Keratinocyte (primary cell): Measurements from ENCODE around the gene ANKRD37.

Experiments
- CTCF ChIP-seq, 3 experiments: IDR thresholded peaks in 1 of 3; conservative IDR thresholded peaks in 1 of 3; optimal IDR thresholded peaks in 1 of 3; 2 replicates in 2 of 3; 3 replicates in 1 of 3; pipeline versions ENCODE3 to v1.5.1; 2011; ENCODE audit warnings: low read length in 3 of 3, mild to moderate bottlenecking in 3 of 3, moderate library complexity in 2 of 3, control low read depth in 1 of 3, inconsistent platforms in 1 of 3; ENCODE audit not compliant: insufficient read depth in 2 of 3; ENCODE audit errors: extremely low read depth in 1 of 3
- EZH2 ChIP-seq: IDR thresholded peaks from one replicate; pipeline ENCODE4 v1.6.1; 2012; ENCODE audit warnings: inconsistent platforms, mild to moderate bottlenecking, low read length, moderate library complexity

GRCh38 chr4:185364886-185365285 lies 31.8 kb upstream of the ANKRD37 start:
- TF ChIP-seq EZH2 (no peak), CTCF (optimal IDR thresholded peaks at IDR 0.05 in 1 of 3, IDR thresholded peaks at IDR 0.05 in 1 of 3, conservative IDR thresholded peaks at IDR 0.05 in 1 of 3; ENCODE audit: extremely low read depth in 1 of 3, insufficient read depth in 2 of 3, low read length in 3 of 3) (no peak)
